Peyer's patch (tissue), 4 donors: Measurements from ENCODE around the gene PCDH1. TPM values are rescaled to one million over a fixed set of nuclear protein-coding genes. Genes with fewer than 3 reads are reported as not detected.
"Not testable (repeated sequence)": the region's sequence is repeated elsewhere in the genome, so short reads cannot be mapped to it uniquely, and the experiment has no call there.

Source experiments
- DNase-seq, 3 donors: peaks; one replicate each; pipeline ENCODE4 v3.0.0-alpha.2; 2017 to 2019
- H3K27ac ChIP-seq, 4 donors: fragments of 200-600 bp; sonication (generic); one replicate each; pipeline ENCODE4 v1.5.1; 2016 to 2019
- H3K27me3 ChIP-seq, 2 donors: fragments of 200-600 bp; sonication (generic); one replicate each; pipeline ENCODE4 v1.5.1; 2019
- H3K36me3 ChIP-seq, 3 donors: fragments of 200-600 bp; sonication (generic); one replicate each; pipeline ENCODE4 v1.5.1; 2016 to 2019
- H3K4me1 ChIP-seq, 4 donors: fragments of 200-600 bp; sonication (generic); one replicate each; pipeline ENCODE4 v1.5.1; 2016 to 2019
- H3K4me3 ChIP-seq, 4 donors: fragments of 200-600 bp; sonication (generic); 1 replicate in 3 of 4; 2 replicates in 1 of 4; pipeline ENCODE4 v1.5.1; 2016 to 2019; ENCODE audit warnings: mild to moderate bottlenecking in 1 of 4
- H3K9me3 ChIP-seq, 4 donors: fragments of 200-600 bp; sonication (generic); one replicate each; pipeline ENCODE4 v1.5.1; 2016 to 2019; ENCODE audit warnings: mild to moderate bottlenecking in 1 of 4
- CTCF ChIP-seq, 6 experiments: fragments of 450-650 bp in 4 of 6; fragments of 200-600 bp in 2 of 6; sonication (generic) in 1 of 6; IDR thresholded peaks; one replicate each; pipeline ENCODE4 v1.5.1; 2017 to 2019; ENCODE audit warnings: antibody characterized with exemption in 6 of 6, mild to moderate bottlenecking in 3 of 6, moderate library complexity in 1 of 6
- POLR2A ChIP-seq, 2 donors: fragments of 450-650 bp; IDR thresholded peaks; one replicate each; pipeline ENCODE4 v1.5.1; 2017; ENCODE audit warnings: antibody characterized with exemption in 2 of 2, mild to moderate bottlenecking in 2 of 2, moderate library complexity in 2 of 2
- total RNA-seq, 4 donors: library from RNA; depleted of rRNA; stranded (reverse); fragments of >200 nt; gene quantifications; one replicate each; pipeline ENCODE4 v1.1.0, GENCODE V29; 2016

PCDH1 gene
- total RNA-seq, 4 donors from 2014 or later = 64.4 to 169 (median 164) TPM

- no peak overlapping the region for H3K4me3 ChIP-seq
- H3K27me3 ChIP-seq = no peaks in the 10 kb centered on the region
- peak overlapping the region in 2 of 4 donors; percentile 15 to 55 for H3K27ac ChIP-seq
- DNase-seq = no peak
- H3K36me3 ChIP-seq = no peaks in the 10 kb centered on the region
- no peaks in the 10 kb centered on the region for H3K9me3 ChIP-seq
- TF ChIP-seq CTCF (IDR thresholded peaks at IDR 0.05) (no peak), POLR2A (IDR thresholded peaks at IDR 0.05) (no peak)
- H3K4me1 ChIP-seq = no peaks in the 10 kb centered on the region
Observed at GRCh38 chr5:141822144-141822543, 56.1 kb downstream of the PCDH1 start.

- no peaks in the 10 kb centered on the region for H3K36me3 ChIP-seq
- H3K4me3 ChIP-seq = no peak overlapping the region
- H3K27ac ChIP-seq = peak overlapping the region in 2 of 4 donors; percentile 36 to 55
- DNase-seq = no peak
- TF ChIP-seq POLR2A (IDR thresholded peaks at IDR 0.05) (no peak), CTCF (IDR thresholded peaks at IDR 0.05) (no peak)
- no peaks in the 10 kb centered on the region for H3K4me1 ChIP-seq
- no peaks in the 10 kb centered on the region for H3K9me3 ChIP-seq
- no peaks in the 10 kb centered on the region for H3K27me3 ChIP-seq
Observed at GRCh38 chr5:141821430-141821925, 56.7 kb downstream of the PCDH1 start.

- H3K27ac ChIP-seq, H3K36me3 ChIP-seq, DNase-seq, H3K9me3 ChIP-seq, H3K4me1 ChIP-seq, H3K4me3 ChIP-seq, H3K27me3 ChIP-seq: not testable (repeated sequence)
Observed at GRCh38 chr5:141820686-141821085, 57.5 kb downstream of the PCDH1 start.

GRCh38 chr5:141817631-141818030 is 60.6 kb downstream of the PCDH1 start:
- H3K4me3 ChIP-seq = no peak overlapping the region
- no peaks in the 10 kb centered on the region for H3K27me3 ChIP-seq
- no peaks in the 10 kb centered on the region for H3K36me3 ChIP-seq
- H3K27ac ChIP-seq = no peak overlapping the region
- no peak for DNase-seq
- no peaks in the 10 kb centered on the region for H3K4me1 ChIP-seq
- no peaks in the 10 kb centered on the region for H3K9me3 ChIP-seq
- TF ChIP-seq POLR2A (IDR thresholded peaks at IDR 0.05) (no peak), CTCF (IDR thresholded peaks at IDR 0.05) (no peak)

DNA sequence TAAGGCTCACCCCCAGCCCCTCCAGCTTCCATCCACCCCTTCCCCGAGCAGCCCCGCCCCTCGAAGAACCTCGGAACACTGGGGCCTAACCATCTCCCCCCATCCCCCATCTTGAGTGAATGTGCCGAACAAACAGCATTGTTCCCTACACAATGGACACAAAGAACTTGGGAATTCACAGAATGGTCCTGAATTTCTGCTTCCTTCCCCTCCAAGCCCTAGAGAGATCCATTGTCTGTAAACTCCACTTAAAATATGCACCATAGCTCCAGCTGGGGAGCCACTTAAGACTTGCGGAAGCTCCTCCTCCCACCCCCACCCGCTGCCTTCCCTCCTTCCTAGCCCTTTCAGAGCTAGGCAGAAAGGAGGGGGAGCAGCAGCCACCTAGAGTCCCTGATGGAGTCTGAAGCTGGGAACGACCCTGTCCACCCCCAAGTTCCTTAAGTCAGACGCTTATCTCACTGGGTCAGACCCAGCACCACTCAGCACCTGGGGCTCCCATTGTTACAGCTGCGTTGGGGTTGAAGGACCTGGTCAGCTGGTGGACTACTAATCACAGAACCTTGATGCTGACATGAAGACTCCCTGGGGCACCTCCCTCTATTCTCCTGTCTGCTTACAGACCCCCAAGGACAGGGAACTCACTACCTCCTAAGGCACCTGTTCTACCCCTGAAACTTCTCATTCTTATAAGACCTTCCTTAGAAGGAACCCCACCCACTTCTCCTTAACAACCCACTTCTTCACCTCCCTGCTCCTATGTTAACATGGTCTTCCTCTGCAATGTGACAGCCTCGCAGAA is 61.4 kb downstream of the PCDH1 start:
- Histone ChIP-seq H3K27me3 (no peaks in the 10 kb centered on the region), H3K4me3 (no peak overlapping the region), H3K9me3 (no peaks in the 10 kb centered on the region), H3K36me3 (no peaks in the 10 kb centered on the region), H3K27ac (no peak overlapping the region), H3K4me1 (peaks cover 0 to 1% (median 0%) of the 10 kb centered on the region in 4 donors)
- no peak for DNase-seq
- TF ChIP-seq POLR2A (IDR thresholded peaks at IDR 0.05) (no peak), CTCF (IDR thresholded peaks at IDR 0.05) (no peak)

DNA sequence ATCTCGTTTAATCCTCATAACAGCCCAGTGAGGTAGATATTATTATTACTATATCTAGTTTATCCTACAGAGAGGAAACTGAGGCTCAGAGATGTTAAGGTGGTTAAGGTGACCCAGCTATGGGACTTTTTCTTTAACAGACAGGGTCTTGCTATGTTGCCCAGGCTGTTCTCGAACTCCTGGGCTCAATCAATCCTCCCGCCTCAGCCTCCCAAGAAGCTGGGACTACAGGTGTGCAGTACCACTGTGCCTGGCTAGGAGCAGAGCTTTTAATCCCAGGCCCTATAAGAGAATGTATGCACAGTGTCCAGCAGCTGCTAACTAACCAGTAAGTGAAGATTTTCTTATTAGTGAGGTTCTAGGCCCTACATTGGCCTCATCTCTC is 62.4 kb downstream of the PCDH1 start:
- Histone ChIP-seq H3K9me3 (no peaks in the 10 kb centered on the region), H3K36me3 (no peaks in the 10 kb centered on the region), H3K27me3 (no peaks in the 10 kb centered on the region), H3K4me1 (peaks cover 0 to 5% (median 0%) of the 10 kb centered on the region in 4 donors), H3K27ac (peak overlapping the region in 1 of 4 donors; percentile 19), H3K4me3 (no peak overlapping the region)
- TF ChIP-seq CTCF (IDR thresholded peaks at IDR 0.05) = no peak
- DNase-seq = no peak
